Left ventricle myocardium inferior (tissue), 1 donor: ENCODE measurements around the gene NPAP1. TPM values are rescaled to one million over a fixed set of nuclear protein-coding genes. Genes with fewer than 3 reads are reported as not detected.

ENCODE experiments used
- DNase-seq: peaks from one replicate; pipeline ENCODE4 v3.0.0-alpha.2; 2020
- H3K27ac ChIP-seq: fragments of 200-600 bp; replicated peaks from 2 replicates; pipeline ENCODE4 v1.8.0; 2021
- H3K27me3 ChIP-seq: fragments of 200-600 bp; 2 replicates; pipeline ENCODE4 v1.8.0; 2021; ENCODE audit warnings: low read depth
- H3K36me3 ChIP-seq: fragments of 200-600 bp; 2 replicates; pipeline ENCODE4 v1.8.0; 2021
- H3K4me1 ChIP-seq: fragments of 200-600 bp; 2 replicates; pipeline ENCODE4 v1.8.0; 2021
- H3K4me3 ChIP-seq: fragments of 200-600 bp; 2 replicates; pipeline ENCODE4 v1.8.0; 2021; ENCODE audit warnings: mild to moderate bottlenecking, moderate library complexity
- H3K9me3 ChIP-seq: fragments of 200-600 bp; replicated peaks from 2 replicates; pipeline ENCODE4 v1.8.0; 2021
- intact Hi-C: fragments of 100-400 bp; cut with micrococcal nuclease; formaldehyde crosslinking; loops from one replicate; pipeline ENCODE4 v1.11.0; 2022
- total RNA-seq: library from RNA; stranded (reverse); fragmentation: NEBNext Ultra II Directional; extraction: Animal tissue kit (Norgen Biotek cat#: 25700); gene quantifications from one replicate; pipeline ENCODE4 v1.2.1, GENCODE V29; 2021
- TF ChIP-seq, protein P1 (sequence below): fragments of 200-600 bp; IDR thresholded peaks from 2 replicates; pipeline ENCODE4 v1.8.0; 2021; ENCODE audit warnings: antibody characterized with exemption, mild to moderate bottlenecking, borderline replicate concordance
- donor health status: DM: no; HTN: yes; CAD: no; lungs with severe emphysema.

The NPAP1 gene
- total RNA-seq, 1 donor from 2014 or later: not detected

- Histone ChIP-seq H3K9me3 (no peaks in the 10 kb centered on the region), H3K36me3 (no peaks in the 10 kb centered on the region), H3K4me1 (no peaks in the 10 kb centered on the region), H3K4me3 (no peak overlapping the region), H3K27me3 (no peaks in the 10 kb centered on the region), H3K27ac (no peak overlapping the region)
- DNase-seq: no peak
- TF ChIP-seq, protein P1, sequence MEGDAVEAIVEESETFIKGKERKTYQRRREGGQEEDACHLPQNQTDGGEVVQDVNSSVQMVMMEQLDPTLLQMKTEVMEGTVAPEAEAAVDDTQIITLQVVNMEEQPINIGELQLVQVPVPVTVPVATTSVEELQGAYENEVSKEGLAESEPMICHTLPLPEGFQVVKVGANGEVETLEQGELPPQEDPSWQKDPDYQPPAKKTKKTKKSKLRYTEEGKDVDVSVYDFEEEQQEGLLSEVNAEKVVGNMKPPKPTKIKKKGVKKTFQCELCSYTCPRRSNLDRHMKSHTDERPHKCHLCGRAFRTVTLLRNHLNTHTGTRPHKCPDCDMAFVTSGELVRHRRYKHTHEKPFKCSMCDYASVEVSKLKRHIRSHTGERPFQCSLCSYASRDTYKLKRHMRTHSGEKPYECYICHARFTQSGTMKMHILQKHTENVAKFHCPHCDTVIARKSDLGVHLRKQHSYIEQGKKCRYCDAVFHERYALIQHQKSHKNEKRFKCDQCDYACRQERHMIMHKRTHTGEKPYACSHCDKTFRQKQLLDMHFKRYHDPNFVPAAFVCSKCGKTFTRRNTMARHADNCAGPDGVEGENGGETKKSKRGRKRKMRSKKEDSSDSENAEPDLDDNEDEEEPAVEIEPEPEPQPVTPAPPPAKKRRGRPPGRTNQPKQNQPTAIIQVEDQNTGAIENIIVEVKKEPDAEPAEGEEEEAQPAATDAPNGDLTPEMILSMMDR: no peak
- intact Hi-C loops: no loop called here
Observed at GRCh38 chr15:24684313-24684712, 8.7 kb downstream of the NPAP1 start.

GRCh38 chr15:24696201-24696600, 20.6 kb downstream of the NPAP1 start:
- Histone ChIP-seq H3K4me1 (no peaks in the 10 kb centered on the region), H3K4me3 (no peak overlapping the region), H3K27me3 (no peaks in the 10 kb centered on the region), H3K27ac (no peak overlapping the region), H3K36me3 (no peaks in the 10 kb centered on the region), H3K9me3 (peaks cover 11% of the 10 kb centered on the region)
- intact Hi-C loops: no loop called here
- TF ChIP-seq, protein P1: no peak
- no peak for DNase-seq

DNA sequence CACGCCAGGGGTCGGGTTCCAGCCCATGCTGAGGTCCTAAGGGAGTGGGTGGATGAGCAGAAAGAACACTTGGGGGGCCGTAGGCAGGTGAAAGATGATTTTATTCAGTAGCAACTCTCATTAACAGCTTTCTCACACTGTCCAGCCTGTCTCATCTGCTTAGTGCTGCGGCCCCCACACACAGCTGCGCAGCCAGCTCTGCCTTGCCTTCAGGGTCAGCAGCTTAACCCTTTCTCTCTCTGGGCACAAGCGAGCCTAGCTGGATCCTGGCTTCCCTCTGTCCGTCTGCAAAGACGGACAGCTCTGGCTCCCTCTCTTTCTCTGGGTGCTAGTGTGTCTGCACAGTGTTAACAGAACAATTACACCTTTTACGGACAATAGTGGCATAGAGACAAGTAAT, 21.3 kb downstream of the NPAP1 start:
- H3K9me3 ChIP-seq: peaks cover 4% of the 10 kb centered on the region
- TF ChIP-seq, protein P1: no peak
- no peaks in the 10 kb centered on the region for H3K36me3 ChIP-seq
- intact Hi-C loops: no loop called here
- no peaks in the 10 kb centered on the region for H3K27me3 ChIP-seq
- H3K27ac ChIP-seq: no peak overlapping the region
- DNase-seq: no peak
- no peaks in the 10 kb centered on the region for H3K4me1 ChIP-seq
- H3K4me3 ChIP-seq: no peak overlapping the region

DNA sequence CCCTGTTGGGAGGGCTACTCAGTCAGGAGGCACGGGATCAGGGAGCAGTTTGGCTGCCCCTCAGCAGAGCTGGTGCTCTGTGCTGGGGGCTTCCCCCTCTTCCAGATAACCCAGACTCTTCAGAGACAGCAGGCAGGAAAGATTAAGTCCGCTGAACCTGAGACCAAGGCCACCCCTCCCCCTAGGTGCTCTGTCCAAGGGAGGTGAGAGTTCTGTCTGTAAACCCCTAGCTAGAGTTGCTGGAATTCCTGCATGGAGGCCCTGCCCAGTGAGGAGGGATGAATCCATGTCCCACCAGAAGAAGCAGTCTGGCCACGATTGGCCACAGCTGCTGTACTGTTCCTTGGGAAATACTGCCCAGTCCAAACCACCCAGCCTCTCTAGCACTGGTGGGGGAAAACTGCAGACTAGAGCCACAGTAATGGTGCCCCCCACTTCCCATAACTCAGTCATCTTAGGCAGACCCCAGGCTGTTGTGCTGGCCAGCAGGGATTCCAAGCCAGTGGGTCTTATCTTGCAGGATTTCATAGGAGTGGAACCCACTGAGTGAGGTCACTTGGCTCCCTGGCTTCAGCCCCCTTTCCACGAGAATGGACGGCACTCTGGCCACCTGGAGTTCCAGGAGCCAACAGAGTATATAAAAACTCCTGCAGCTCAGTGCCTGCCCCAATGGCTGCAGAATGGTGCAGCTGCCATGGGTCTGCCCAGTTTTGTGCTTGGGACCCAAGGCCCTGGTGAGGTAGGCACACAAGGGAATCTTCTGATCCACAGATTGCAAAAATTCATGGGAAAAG, 42.9 kb downstream of the NPAP1 start:
- no peak overlapping the region for H3K27ac ChIP-seq
- H3K9me3 ChIP-seq: peaks cover 18% of the 10 kb centered on the region
- no peaks in the 10 kb centered on the region for H3K36me3 ChIP-seq
- no peak overlapping the region for H3K4me3 ChIP-seq
- TF ChIP-seq, protein P1: no peak
- H3K4me1 ChIP-seq: no peaks in the 10 kb centered on the region
- no peak for DNase-seq
- H3K27me3 ChIP-seq: peaks cover 4% of the 10 kb centered on the region
- intact Hi-C loops: no loop called here

GRCh38 chr15:24729760-24730159, 54.2 kb downstream of the NPAP1 start:
- intact Hi-C loops: no loop called here
- DNase-seq: no peak
- TF ChIP-seq, protein P1: no peak

More at GRCh38 chr15:24729760-24730159, 54.2 kb downstream of the NPAP1 start:
- Histone ChIP-seq H3K9me3 (no peaks in the 10 kb centered on the region), H3K36me3 (no peaks in the 10 kb centered on the region), H3K4me1 (no peaks in the 10 kb centered on the region), H3K4me3 (no peak overlapping the region), H3K27ac (no peak overlapping the region), H3K27me3 (no peaks in the 10 kb centered on the region)
